ENCODE results near the gene KCTD6. TPM values are rescaled to one million over a fixed set of nuclear protein-coding genes. Genes with fewer than 3 reads are reported as not detected.

KCTD6 gene
- total and polyA plus RNA-seq, 2 of the 4 experiments (the other 2 are of a cell fraction): 7.0 to 9.2 TPM

- H3K14ac ChIP-seq (replicated peaks; ENCODE audit: low read depth, low read length): no peak overlapping the region
- dilution Hi-C loops (cut with HindIII; ENCODE audit: low sequenced_read_pairs, unreplicated experiment) (no loop called here), intact Hi-C loops (cut with micrococcal nuclease) (no loop called here), in situ Hi-C loops (cut with MboI; ENCODE audit: low sequenced_read_pairs) (no loop called here)
- H3K4me1 ChIP-seq (ENCODE audit: control insufficient read depth, insufficient read depth, low read length): no peaks in the 10 kb centered on the region
- no peaks in the 10 kb centered on the region for H3K79me1 ChIP-seq (ENCODE audit: low read depth in 1 of 2, low read length in 2 of 2)
- H4K91ac ChIP-seq (ENCODE audit: insufficient read depth, low read depth, low read length): no peak overlapping the region
- no peak overlapping the region for H4K8ac ChIP-seq (ENCODE audit: low read depth in 2 of 2, low read length in 2 of 2)
- H2AK9ac ChIP-seq (replicated peaks; ENCODE audit: low read depth, low read length, poor library complexity): no peak overlapping the region
- WGBS, 2 experiments (ENCODE audit: extremely low coverage in 2 of 2, insufficient read length in 1 of 2): 80% methylated on average over 2 of the region's 6 CpGs; no CpG with 5 or more reads in 1 of the 2 experiments
- no peak overlapping the region for H2BK5ac ChIP-seq (ENCODE audit: low read depth, low read length, poor library complexity, severe bottlenecking)
- no peak overlapping the region for H4K5ac ChIP-seq (ENCODE audit: low read depth, low read length)
- H3K9me1 ChIP-seq (ENCODE audit: insufficient read depth, low read length): no peaks in the 10 kb centered on the region; the same call in 1 of the 2 replicates
- H4K20me1 ChIP-seq (ENCODE audit: insufficient read depth, low read length): no peaks in the 10 kb centered on the region; the same call in 1 of the 2 replicates
- no peak overlapping the region for H2AFZ ChIP-seq (replicated peaks; ENCODE audit: low read length, poor library complexity)
- no peaks in the 10 kb centered on the region for H3K27me3 ChIP-seq (ENCODE audit: control insufficient read depth, insufficient read depth, low read length)
- H2BK120ac ChIP-seq (ENCODE audit: low read depth, low read length): no peak overlapping the region
- H2BK20ac ChIP-seq (ENCODE audit: low read depth, low read length): no peak overlapping the region
- no peak overlapping the region for H3K4ac ChIP-seq (ENCODE audit: low read depth, low read length)
- TF ChIP-seq RFX5 (IDR thresholded peaks at IDR 0.05; ENCODE audit: low read depth, low read length): no peak
- no peak for TF ChIP-seq CTCF (conservative IDR thresholded peaks at IDR 0.05; ENCODE audit: low read depth, low read length)
- TF ChIP-seq CEBPB (IDR thresholded peaks at IDR 0.05; ENCODE audit: low read depth, low read length): no peak
- TF ChIP-seq SMC3 (IDR thresholded peaks at IDR 0.05; ENCODE audit: low read depth, low read length): no peak
- TF ChIP-seq BHLHE40 (IDR thresholded peaks at IDR 0.05; ENCODE audit: low read depth, low read length): no peak
- no peak for TF ChIP-seq MXI1 (IDR thresholded peaks at IDR 0.05; ENCODE audit: borderline replicate concordance, low read depth, low read length)
- no peak for TF ChIP-seq ELK1 (IDR thresholded peaks at IDR 0.05; ENCODE audit: borderline replicate concordance, low read depth, low read length)
- TF ChIP-seq POLR2A (IDR thresholded peaks at IDR 0.05; ENCODE audit: low read depth, low read length): no peak
- TF ChIP-seq FOS (IDR thresholded peaks at IDR 0.05; ENCODE audit: low read depth, low read length): no peak
- TF ChIP-seq CHD1 (IDR thresholded peaks at IDR 0.05; ENCODE audit: low read depth, low read length): no peak
- no peak for TF ChIP-seq USF2 (IDR thresholded peaks at IDR 0.05; ENCODE audit: low read depth, low read length)
- no peak for TF ChIP-seq MAZ (IDR thresholded peaks at IDR 0.05; ENCODE audit: borderline replicate concordance, low read depth, low read length)
- TF ChIP-seq MAFK (IDR thresholded peaks at IDR 0.05; ENCODE audit: low read depth, low read length): no peak
- TF ChIP-seq RCOR1 (IDR thresholded peaks at IDR 0.05; ENCODE audit: insufficient replicate concordance, low read length): no peak
- no peak for TF ChIP-seq NFE2L2 (IDR thresholded peaks at IDR 0.05; ENCODE audit: low read depth, low read length)
- no peak for TF ChIP-seq RAD21 (IDR thresholded peaks at IDR 0.05; ENCODE audit: low read length)
- no peak overlapping the region for H2BK15ac ChIP-seq (ENCODE audit: low read depth, low read length)
- no peaks in the 10 kb centered on the region for H3K9me3 ChIP-seq (ENCODE audit: control insufficient read depth, insufficient read depth, low read length)
- no peak overlapping the region for H3K23ac ChIP-seq (ENCODE audit: low read depth, low read length)
- H3K4me2 ChIP-seq (ENCODE audit: low read depth, low read length): no peak overlapping the region
- no TSS peak for BruUV-seq (replicated peaks)
- ChIA-PET CTCF (interaction anchor here (0.7 to 1.6 kb wide), 2 partner anchors 12 to 560 kb away, joined by 3 read pairs; no protein-coding TSS in a partner anchor), POLR2A (ENCODE audit: unreplicated experiment) (no interaction called here)
- H3K27ac ChIP-seq (ENCODE audit: insufficient read depth, low read length): no peak overlapping the region
- H3K4me3 ChIP-seq (ENCODE audit: insufficient read depth, low read depth, low read length): no peak overlapping the region
- DNase-seq (no peak), ATAC-seq (ENCODE audit: low read depth) (no peak)
- no peak overlapping the region for H3K18ac ChIP-seq (ENCODE audit: low read depth, low read length)
- no peak overlapping the region for H3K9ac ChIP-seq (ENCODE audit: low read depth, low read length)
- H3K36me3 ChIP-seq (ENCODE audit: control insufficient read depth, insufficient read depth, low read length): peaks cover 13% of the 10 kb centered on the region; the same call in 1 of the 2 replicates
- no peak overlapping the region for H3K56ac ChIP-seq (ENCODE audit: extremely low read depth, insufficient read depth, low read length)
- no peak overlapping the region for H2AK5ac ChIP-seq (ENCODE audit: low read depth, low read length)
Observed at GRCh38 chr3:58519668-58520402, 27.9 kb downstream of the KCTD6 start.

Measured in IMR-90 (cell line).